Neural crest cell (in vitro differentiated cells): ENCODE data around the gene GLMP. TPM values are rescaled to one million over a fixed set of nuclear protein-coding genes. Genes with fewer than 3 reads are reported as not detected.

ENCODE experiments used
- DNase-seq: peaks from one replicate; pipeline ENCODE4 v3.0.0; 2021; ENCODE audit warnings: low read depth, mixed read lengths, low spot score
- H3K27ac Mint-ChIP-seq: one replicate; pipeline ENCODE4 v1.8.0; 2021; ENCODE audit warnings: mild to moderate bottlenecking, mixed read lengths; ENCODE audit not compliant: unreplicated experiment
- H3K27me3 Mint-ChIP-seq: 2 replicates; pipeline ENCODE4 v1.8.0; 2021; ENCODE audit warnings: low read depth, mild to moderate bottlenecking, mixed read lengths
- H3K36me3 Mint-ChIP-seq: 2 replicates; pipeline ENCODE4 v1.8.0; 2021; ENCODE audit warnings: low read depth, mild to moderate bottlenecking, mixed read lengths
- H3K4me1 Mint-ChIP-seq: 2 replicates; pipeline ENCODE4 v1.8.0; 2021; ENCODE audit warnings: mixed read lengths
- H3K4me3 Mint-ChIP-seq: one replicate; pipeline ENCODE4 v1.8.0; 2021; ENCODE audit warnings: mild to moderate bottlenecking, mixed read lengths
- H3K9me3 Mint-ChIP-seq: 2 replicates; pipeline ENCODE4 v1.8.0; 2021; ENCODE audit warnings: mixed read lengths
- CTCF ChIP-seq: fragments of 200-600 bp; sonication (generic); conservative IDR thresholded peaks from 2 replicates; pipeline ENCODE4 v1.5.0; 2021; ENCODE audit warnings: antibody characterized with exemption, mild to moderate bottlenecking
- total RNA-seq: library from RNA; stranded (reverse); gene quantifications from 2 replicates; pipeline ENCODE4 v1.2.1, GENCODE V29; 2021

Gene GLMP
- total RNA-seq, 1 donor from 2014 or later = 34.2 TPM

- Mint-ChIP-seq H3K36me3 (peaks cover 13% of the 10 kb centered on the region), H3K4me1 (peaks cover 28% of the 10 kb centered on the region), H3K27ac (no peak overlapping the region), H3K4me3 (peak overlapping the region; percentile 72), H3K27me3 (peaks cover 16% of the 10 kb centered on the region), H3K9me3 (no peaks in the 10 kb centered on the region)
- DNase-seq = no peak
- TF ChIP-seq CTCF = no peak
Observed at GRCh38 chr1:156249593-156249992, 45.9 kb downstream of the GLMP start.

- Mint-ChIP-seq H3K36me3 (peaks cover 4% of the 10 kb centered on the region), H3K27ac (peak overlapping the region; percentile 86), H3K9me3 (no peaks in the 10 kb centered on the region), H3K4me3 (peak overlapping the region; percentile 54), H3K4me1 (peaks cover 28% of the 10 kb centered on the region), H3K27me3 (peaks cover 21% of the 10 kb centered on the region)
- no peak for TF ChIP-seq CTCF
- no peak for DNase-seq
Observed at GRCh38 chr1:156248323-156248683, 47.2 kb downstream of the GLMP start.

GRCh38 chr1:156247460-156248322, 47.8 kb downstream of the GLMP start, which contains the start of gene PAQR6:
Gene PAQR6 (minus strand): TSS chr1:156248056. CDS start chr1:156246731, 1,325 bp downstream.
- Mint-ChIP-seq H3K9me3 (no peaks in the 10 kb centered on the region), H3K36me3 (peaks cover 2% of the 10 kb centered on the region), H3K27me3 (peaks cover 22% of the 10 kb centered on the region), H3K27ac (peak within 1 kb of the TSS; percentile 86), H3K4me1 (peaks cover 28% of the 10 kb centered on the region), H3K4me3 (peak within 1 kb of the TSS; percentile 77)
- TF ChIP-seq CTCF = no peak
- peak; percentile 55 for DNase-seq

GRCh38 chr1:156246781-156247459, 48.6 kb downstream of the GLMP start:
- TF ChIP-seq CTCF = no peak
- Mint-ChIP-seq H3K36me3 (no peaks in the 10 kb centered on the region), H3K27me3 (peaks cover 22% of the 10 kb centered on the region), H3K4me3 (no peak overlapping the region), H3K4me1 (peaks cover 25% of the 10 kb centered on the region), H3K9me3 (no peaks in the 10 kb centered on the region), H3K27ac (no peak overlapping the region)
- DNase-seq = no peak

GRCh38 chr1:156246241-156246780, 49.2 kb downstream of the GLMP start:
- Mint-ChIP-seq H3K27me3 (peaks cover 22% of the 10 kb centered on the region), H3K27ac (no peak overlapping the region)

More at GRCh38 chr1:156246241-156246780, 49.2 kb downstream of the GLMP start:
- no peak for DNase-seq
- no peak for TF ChIP-seq CTCF
- H3K9me3 Mint-ChIP-seq = no peaks in the 10 kb centered on the region
- H3K4me3 Mint-ChIP-seq = peak overlapping the region; percentile 61
- H3K36me3 Mint-ChIP-seq = no peaks in the 10 kb centered on the region
- peaks cover 25% of the 10 kb centered on the region for H3K4me1 Mint-ChIP-seq
